Activated CD8-positive, alpha-beta memory T cell treated with anti-CD3 and anti-CD28 coated beads for 24 hours (primary cell): ENCODE results near the gene FKBP3.
"Not testable (repeated sequence)": the region's sequence is repeated elsewhere in the genome, so short reads cannot be mapped to it uniquely, and the experiment has no call there.

Experiments
- DNase-seq: peaks from one replicate; pipeline ENCODE4 v3.0.0-alpha.2; 2020

FKBP3 gene

DNA sequence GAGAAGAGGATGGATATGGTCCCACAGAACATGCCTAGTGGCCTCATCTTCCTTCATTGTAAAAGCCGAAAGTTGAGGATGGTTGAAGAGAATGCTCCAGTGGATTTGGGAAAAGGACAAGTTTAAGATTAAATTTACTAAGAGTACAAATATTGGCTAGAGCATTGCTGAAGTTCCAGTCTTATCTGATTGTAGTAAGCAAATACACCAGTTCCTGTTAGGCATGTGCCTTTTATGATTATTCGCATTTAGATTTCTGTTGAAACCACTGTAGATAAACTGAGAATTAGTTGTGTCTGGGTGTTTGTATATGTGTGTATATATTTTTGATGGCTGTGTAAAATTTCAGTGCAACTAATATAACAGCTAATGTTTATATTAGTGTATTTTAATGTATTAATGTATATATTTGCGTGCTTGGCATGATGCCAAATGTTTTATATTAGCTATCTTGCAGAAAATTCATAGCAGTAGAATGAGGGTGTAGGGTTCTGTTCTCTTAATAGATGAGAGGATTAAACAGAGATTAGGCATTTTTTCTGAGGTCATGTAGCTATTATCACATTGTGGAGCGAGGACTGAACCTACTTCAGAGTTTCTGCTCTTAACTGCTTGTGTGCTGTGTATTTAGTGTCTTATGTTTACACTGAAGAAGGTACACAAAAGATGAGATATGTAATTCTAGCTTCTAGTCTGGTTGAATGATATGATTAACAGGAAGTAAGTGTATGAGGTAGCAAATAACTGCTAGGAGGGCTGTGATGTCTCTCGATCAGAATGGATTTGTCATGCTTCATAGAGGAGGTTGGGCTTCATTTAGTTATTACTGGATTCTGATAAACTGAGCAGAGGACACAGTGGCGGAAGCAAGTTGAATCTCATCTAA, 21.1 kb downstream of the FKBP3 start:
- DNase-seq: no peak

- no peak for DNase-seq
Observed at GRCh38 chr14:45104561-45104960, 29.7 kb downstream of the FKBP3 start.

GRCh38 chr14:45103806-45104205, 30.5 kb downstream of the FKBP3 start:
- no peak for DNase-seq

GRCh38 chr14:45096218-45096617, 38.1 kb downstream of the FKBP3 start:
- DNase-seq: no peak

DNA sequence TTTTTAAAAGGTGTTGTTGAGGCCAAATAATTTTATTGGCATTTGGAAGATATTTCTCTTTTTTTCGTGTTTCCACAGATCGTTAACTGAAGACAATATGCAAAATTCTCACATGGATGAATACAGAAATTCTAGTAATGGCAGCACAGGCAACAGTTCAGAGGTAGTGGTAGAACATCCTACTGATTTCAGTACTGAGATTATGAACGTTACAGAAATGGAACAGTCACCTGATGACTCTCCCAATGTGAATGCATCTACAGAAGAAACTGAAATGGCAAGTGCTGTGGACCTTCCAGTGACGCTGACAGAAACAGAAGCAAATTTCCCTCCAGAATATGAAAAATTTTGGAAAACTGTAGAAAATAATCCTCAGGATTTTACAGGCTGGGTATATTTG, 39.1 kb downstream of the FKBP3 start:
- no peak for DNase-seq

GRCh38 chr14:45094275-45094674, 40.0 kb downstream of the FKBP3 start:
- no peak for DNase-seq

DNA sequence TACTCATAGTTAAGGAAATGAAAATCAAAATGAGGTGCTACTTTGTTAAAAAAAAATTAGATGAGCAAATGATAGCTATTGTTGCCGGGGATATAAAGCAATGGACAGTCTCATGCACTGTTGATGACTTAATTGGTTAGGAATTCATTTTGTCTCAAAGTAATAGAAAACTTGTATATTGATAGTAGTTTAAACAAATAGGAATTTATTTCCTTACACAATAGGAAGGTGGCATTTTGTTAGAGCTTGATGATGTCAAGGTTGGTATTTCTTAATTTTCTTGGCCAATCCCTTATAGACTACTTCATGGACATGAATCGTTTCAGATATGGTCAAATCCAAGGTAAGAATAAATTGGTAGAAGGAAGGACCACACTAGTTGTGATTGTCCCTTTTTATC, 42.6 kb downstream of the FKBP3 start:
- no peak for DNase-seq

GRCh38 chr14:45089813-45090212, 44.5 kb downstream of the FKBP3 start:
- no peak for DNase-seq

DNA sequence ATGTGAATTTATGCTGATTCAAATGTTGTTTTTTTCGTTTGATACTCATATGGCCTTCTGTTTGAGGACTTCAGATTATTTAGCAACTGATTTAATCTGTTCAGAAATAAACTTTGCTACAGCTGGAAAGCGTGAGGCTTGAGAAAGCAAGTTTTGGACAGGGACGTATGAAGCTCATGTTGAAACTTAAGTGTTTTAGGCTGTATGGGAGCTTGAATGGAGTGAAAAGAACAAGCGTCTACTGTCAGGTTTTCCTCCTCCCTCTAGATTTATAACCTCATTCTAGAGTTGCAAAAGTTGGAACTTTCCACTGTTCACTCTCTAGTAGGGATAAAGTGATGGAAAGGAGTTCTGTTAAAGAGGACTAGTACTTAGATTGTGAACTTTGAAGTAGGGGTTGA, 49.3 kb downstream of the FKBP3 start:
- DNase-seq: no peak

DNA sequence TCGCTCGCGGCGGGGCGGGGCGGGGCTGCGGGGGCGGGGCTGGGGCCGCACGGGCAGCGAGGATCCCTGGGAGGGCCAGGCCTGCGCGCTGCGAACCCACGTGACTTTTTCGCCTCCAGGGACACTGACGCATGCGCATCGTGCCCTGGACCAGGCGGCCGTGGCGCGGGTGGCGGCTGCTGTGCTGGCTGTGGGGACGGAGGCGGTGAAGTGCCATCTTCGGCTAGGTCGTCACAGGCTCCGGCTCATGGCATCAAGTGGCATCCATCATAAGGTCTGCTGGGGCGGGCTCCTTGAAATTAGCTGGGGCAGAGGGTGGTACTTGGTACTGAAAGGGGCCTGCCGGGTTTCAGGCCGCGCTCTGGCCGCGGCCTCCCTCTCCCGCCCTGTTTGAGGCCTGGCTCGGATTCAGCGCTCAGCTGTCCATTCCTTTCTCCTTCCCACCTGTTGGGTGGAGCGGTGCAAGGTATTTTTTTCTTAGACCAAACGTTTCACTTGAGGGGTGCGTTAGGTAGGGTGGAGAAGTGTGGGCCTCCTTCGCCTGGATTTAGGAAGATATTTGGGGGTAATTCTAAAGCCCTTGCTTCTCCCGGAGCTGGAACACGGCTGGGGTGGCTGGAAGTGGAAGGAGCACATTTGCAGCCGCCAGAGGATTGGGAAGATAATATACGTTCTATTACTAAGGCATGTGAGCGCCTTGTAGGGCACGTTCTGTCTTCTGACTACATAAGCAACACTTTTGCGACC, 50.1 kb downstream of the FKBP3 start, which contains the start of gene PRPF39:
Gene PRPF39 (plus strand): TSS at position 141 of the 747 bp plus-strand sequence. CDS start 11,124 bp downstream, outside the sequence.
- peak; percentile 97 for DNase-seq

GRCh38 chr14:45083617-45083975, 50.7 kb downstream of the FKBP3 start:
- DNase-seq: no peak

- DNase-seq: no peak
Observed at GRCh38 chr14:45082420-45082819, 51.9 kb downstream of the FKBP3 start.

GRCh38 chr14:45081096-45081495, 53.2 kb downstream of the FKBP3 start:
- DNase-seq: not testable (repeated sequence)

DNA sequence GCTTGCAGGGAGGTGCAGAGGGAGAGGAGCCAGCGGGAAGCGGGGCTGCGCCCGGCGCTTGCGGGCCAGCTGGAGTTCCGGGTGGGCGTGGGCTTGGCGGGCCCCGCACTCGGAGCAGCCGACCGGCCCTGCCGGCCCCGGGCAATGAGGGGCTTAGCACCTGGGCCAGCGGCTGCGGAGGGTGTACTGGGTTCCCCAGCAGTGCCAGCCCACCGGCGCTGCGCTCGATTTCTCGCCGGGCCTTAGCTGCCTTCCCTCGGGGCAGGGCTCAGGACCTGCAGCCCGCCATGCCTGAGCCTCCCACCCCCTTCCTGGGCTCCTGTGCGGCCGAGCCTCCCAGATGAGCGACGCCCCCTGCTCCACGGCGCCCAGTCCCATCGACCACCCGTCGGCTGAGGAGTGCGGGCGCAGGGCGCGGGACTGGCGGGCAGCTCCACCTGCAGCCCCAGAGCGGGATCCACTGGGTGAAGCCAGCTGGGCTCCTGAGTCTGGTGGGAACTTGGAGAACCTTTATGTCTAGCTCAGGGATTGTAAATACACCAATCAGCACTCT, 53.8 kb downstream of the FKBP3 start:
- DNase-seq: not testable (repeated sequence)

DNA sequence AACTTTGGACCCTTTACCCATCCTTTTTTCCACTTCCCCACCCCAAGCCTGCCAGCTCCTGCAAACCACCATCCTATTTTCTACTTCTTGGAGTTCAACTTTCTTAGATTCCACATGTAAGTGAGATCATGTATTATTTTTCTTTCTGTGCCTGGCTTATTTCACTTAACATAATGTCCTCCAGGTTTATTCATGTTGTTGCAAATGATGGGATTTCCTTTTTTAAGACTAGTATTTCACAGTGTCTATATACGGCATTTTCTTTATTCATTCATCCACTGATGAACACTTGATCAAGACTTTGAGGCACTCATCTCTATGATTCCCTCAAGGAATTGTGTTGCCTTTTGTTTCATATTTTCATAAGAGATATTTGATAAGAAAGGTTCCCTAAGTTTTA, 56.0 kb downstream of the FKBP3 start:
- DNase-seq: no peak

- no peak for DNase-seq
Observed at GRCh38 chr14:45073231-45073879, 60.9 kb downstream of the FKBP3 start.

GRCh38 chr14:45072126-45072525, 62.2 kb downstream of the FKBP3 start:
- no peak for DNase-seq

- no peak for DNase-seq
Observed at GRCh38 chr14:45070215-45070614, 64.1 kb downstream of the FKBP3 start.

DNA sequence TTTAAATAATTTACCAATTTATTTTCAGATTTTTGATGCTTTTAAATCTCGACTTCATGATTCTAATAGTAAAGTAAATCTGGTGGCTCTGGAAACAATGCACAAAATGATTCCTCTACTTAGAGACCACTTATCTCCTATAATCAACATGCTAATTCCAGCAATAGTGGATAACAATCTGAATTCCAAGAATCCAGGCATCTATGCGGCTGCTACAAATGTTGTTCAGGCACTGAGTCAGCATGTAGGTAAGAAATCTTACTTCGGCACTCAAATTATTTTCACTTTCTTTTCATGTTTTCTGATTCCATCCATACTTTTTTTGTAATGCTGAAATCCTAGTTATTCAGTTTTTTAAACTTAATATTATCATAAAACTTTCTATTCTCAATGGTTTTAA, 65.9 kb downstream of the FKBP3 start:
- DNase-seq: no peak

DNA sequence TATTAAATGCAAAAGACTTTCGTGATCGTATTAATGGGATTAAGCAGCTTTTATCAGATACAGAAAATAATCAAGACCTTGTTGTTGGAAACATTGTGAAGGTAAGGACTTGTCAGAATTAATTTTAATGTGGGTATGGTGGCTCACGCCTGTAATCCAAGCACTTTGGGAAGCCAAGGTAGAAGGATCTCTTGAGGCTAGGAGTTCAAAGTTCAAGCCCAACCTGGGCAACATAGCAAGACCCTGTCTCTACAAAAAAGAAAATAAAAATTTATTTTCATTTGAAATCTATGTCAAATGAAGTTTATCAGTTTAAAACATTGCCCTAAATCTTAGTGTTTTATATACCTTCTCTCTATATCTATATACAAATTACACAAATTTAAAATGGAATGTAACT, 67.6 kb downstream of the FKBP3 start:
- no peak for DNase-seq

GRCh38 chr14:45065956-45066355, 68.3 kb downstream of the FKBP3 start:
- no peak for DNase-seq
